ENCODE results near the gene FXYD5.
"Not testable (repeated sequence)": the region's sequence is repeated elsewhere in the genome, so short reads cannot be mapped to it uniquely, and the experiment has no call there.

Gene FXYD5

DNA sequence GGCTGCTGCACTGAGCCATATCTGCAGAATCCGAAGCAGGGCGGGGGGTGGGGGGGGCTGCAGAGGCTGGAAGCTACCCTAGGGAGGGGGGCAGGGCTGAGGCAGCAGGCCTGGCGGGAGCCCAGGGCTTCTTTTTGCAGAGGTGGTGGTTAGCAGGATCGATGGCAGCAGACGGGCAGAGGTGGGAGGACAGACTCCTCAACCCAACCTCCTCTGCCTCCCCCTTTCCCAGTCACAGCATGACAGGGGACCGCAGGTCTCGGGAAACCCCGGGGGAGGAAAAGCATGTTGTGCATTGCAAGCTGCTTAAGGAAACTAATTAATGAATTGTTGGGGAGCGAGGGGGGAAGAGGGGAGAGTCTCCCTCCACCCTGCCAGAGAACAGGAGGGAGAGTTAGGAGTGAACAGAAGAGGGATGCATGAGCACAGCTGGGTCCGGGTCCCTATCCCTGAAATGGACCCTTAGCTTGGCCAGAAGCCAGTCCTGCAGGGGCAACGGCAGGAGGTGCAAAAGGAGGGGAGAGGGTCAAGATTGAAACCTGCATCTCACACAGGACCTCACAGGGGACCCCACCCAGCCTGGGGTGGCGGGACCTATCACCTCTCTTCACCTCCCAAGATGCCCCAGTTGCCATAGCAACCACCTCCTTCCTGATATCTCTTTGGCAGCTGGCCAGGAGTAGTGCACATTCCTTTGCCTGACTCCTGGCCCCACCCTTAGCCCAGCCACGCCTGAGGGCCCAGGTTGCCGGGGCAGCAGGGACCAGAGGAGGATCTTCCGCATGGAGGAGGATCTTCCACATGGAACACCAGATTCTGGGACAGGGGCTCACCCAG, 9.7 kb upstream of the FXYD5 start:
- peaks cover 34% of the 10 kb centered on the region for H3K27me3 ChIP-seq (ENCODE audit: control insufficient read depth, insufficient read depth, low read length, poor library complexity, severe bottlenecking)
- no peaks in the 10 kb centered on the region for H3K36me3 ChIP-seq (ENCODE audit: control insufficient read depth, insufficient read depth, low read length)
- H3K27ac ChIP-seq (ENCODE audit: insufficient read depth, low read depth, low read length, poor library complexity, severe bottlenecking): no peak overlapping the region
- no peaks in the 10 kb centered on the region for H3K9me3 ChIP-seq (ENCODE audit: control insufficient read depth, low read length)
- no peak overlapping the region for H3K4me3 ChIP-seq (ENCODE audit: insufficient read depth, low read depth, low read length)
- WGBS, 2 experiments: 16 to 18% methylated on average over 14 to 15 of the region's 15 CpGs
- H3K4me1 ChIP-seq (ENCODE audit: control insufficient read depth, insufficient read depth, low read length): peaks cover 33% of the 10 kb centered on the region

DNA sequence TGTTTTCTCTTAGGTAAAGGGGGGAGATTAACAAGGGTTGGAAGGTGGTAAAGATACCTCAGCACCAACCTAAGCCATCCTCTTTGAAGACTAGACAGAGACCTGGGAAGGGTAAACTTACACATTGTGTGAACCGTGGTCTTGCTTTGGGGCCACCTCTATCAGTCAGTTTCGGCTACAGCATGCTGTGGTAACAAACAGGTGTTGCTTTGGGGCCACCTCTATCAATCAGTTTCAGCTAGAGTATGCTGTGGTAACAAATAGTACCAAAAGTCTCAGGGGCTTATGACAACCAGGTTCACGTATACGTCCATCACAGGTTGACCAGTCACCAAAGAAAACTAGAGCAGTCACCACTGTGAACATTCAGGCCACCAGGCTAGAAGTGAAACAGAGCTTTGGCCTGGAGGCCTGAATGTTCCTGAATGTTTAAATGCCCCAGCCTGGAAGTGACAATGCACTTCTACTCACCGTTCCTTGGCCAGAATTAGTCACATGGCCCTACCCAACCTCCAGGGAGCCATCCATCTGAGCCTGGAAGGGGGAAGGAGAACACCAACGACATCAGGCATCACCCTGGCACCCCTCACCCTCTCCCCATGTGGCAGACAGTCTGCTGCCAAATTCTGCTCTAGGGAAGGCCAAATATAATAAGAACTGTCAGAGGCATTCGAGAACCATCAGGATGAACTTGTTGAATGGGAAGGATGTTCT, 7.6 kb upstream of the FXYD5 start:
- Histone ChIP-seq H3K27me3 (ENCODE audit: control insufficient read depth, insufficient read depth, low read length, poor library complexity, severe bottlenecking) (peaks cover 28% of the 10 kb centered on the region), H3K4me1 (ENCODE audit: control insufficient read depth, insufficient read depth, low read length) (peaks cover 20% of the 10 kb centered on the region), H3K4me3 (ENCODE audit: insufficient read depth, low read depth, low read length) (no peak overlapping the region), H3K9me3 (ENCODE audit: control insufficient read depth, low read length) (no peaks in the 10 kb centered on the region), H3K36me3 (ENCODE audit: control insufficient read depth, insufficient read depth, low read length) (no peaks in the 10 kb centered on the region), H3K27ac (ENCODE audit: insufficient read depth, low read depth, low read length, poor library complexity, severe bottlenecking) (no peak overlapping the region)
- 87 to 89% methylated on average over 7 of the region's 7 CpGs for WGBS, 2 experiments

DNA sequence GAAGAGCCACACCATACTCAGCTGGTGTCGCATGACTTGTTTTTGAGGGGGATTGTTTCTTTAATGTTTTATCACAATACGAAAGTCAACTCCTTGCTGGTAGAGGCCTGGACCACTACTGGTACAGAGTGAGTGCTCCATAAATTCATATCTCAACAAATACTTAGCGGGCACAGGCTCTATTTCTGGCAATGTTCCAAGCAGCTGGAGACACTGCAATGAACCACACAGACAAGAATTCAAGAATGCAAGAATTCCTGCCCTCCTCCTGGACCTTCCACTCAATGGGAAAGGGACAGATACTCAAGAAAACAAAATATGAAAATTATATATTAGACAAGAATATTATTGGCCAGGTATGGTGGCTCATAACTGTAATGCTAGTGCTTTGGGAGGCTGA, 5.1 kb upstream of the FXYD5 start:
- Histone ChIP-seq H3K9me3 (ENCODE audit: control insufficient read depth, low read length) (no peaks in the 10 kb centered on the region), H3K27ac (ENCODE audit: insufficient read depth, low read depth, low read length, poor library complexity, severe bottlenecking) (no peak overlapping the region), H3K36me3 (ENCODE audit: control insufficient read depth, insufficient read depth, low read length) (no peaks in the 10 kb centered on the region), H3K4me1 (ENCODE audit: control insufficient read depth, insufficient read depth, low read length) (peaks cover 22% of the 10 kb centered on the region), H3K27me3 (ENCODE audit: control insufficient read depth, insufficient read depth, low read length, poor library complexity, severe bottlenecking) (peaks cover 25% of the 10 kb centered on the region), H3K4me3 (ENCODE audit: insufficient read depth, low read depth, low read length) (no peak overlapping the region)
- 89 to 91% methylated on average over 3 of the region's 3 CpGs for WGBS, 2 experiments

DNA sequence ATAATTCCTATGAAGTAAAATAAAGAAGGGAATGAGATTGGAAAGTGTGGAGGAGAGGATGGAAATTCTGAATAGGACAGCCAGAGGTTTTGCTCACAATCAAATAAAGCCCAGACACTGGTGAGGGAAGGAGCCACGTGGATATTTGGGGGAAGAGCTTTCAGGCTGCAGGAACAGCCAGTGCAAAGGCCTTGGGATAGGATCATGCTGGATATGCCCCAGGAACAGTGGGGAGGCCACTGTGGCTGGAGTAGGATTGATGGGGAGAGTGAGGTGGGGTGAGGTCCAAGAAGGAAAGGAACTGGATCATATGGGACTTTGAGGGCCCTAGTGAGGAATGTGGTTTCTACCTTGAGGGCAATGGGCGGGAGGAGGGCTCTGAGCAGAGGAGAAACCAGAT, 4.1 kb upstream of the FXYD5 start:
- H3K27ac ChIP-seq (ENCODE audit: insufficient read depth, low read depth, low read length, poor library complexity, severe bottlenecking): no peak overlapping the region
- H3K4me3 ChIP-seq (ENCODE audit: insufficient read depth, low read depth, low read length): no peak overlapping the region
- no peaks in the 10 kb centered on the region for H3K9me3 ChIP-seq (ENCODE audit: control insufficient read depth, low read length)
- peaks cover 31% of the 10 kb centered on the region for H3K27me3 ChIP-seq (ENCODE audit: control insufficient read depth, insufficient read depth, low read length, poor library complexity, severe bottlenecking)
- no peaks in the 10 kb centered on the region for H3K36me3 ChIP-seq (ENCODE audit: control insufficient read depth, insufficient read depth, low read length)
- peaks cover 14% of the 10 kb centered on the region for H3K4me1 ChIP-seq (ENCODE audit: control insufficient read depth, insufficient read depth, low read length)
- WGBS, 2 experiments: 80 to 89% methylated on average over 2 of the region's 2 CpGs

DNA sequence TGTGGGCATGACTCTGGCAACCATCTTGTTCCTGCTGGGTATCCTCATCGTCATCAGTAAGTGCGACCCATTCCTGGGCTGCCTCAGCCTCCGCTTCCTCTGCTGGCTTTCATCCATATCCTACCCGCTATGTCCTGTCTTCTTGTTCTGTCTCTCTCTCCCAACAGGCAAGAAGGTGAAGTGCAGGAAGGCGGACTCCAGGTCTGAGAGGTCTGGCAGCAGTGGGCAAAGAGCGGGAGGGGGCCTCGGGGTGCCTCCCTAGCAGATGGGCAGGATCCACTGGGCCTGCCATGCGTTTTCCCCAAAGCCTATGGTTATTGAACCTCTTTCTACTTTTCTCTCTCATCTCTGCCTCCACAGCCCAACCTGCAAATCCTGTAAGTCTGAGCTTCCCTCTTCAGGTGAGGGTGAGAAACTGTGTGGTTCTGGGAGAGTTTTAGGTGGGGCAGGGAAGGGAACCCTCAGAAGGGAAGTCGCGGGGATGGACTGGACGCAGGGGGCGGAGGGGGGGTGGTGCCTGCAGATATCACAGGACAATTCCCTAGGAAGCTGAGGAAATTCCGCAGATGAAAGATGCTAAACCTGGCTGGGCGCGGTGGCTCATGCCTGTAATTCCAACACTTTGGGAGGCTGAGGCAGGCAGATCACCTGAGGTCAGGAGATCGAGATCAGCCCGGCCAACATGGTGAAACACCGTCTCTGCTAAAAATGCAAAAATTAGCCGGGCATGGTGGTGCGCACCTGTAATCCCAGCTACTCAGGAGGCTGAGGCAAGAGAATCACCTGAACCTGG, 3.1 kb upstream of the FXYD5 start:
- Histone ChIP-seq H3K27me3 (ENCODE audit: control insufficient read depth, insufficient read depth, low read length, poor library complexity, severe bottlenecking) (peaks cover 34% of the 10 kb centered on the region), H3K4me1 (ENCODE audit: control insufficient read depth, insufficient read depth, low read length) (peaks cover 14% of the 10 kb centered on the region)
- WGBS, 2 experiments: 88 to 91% methylated on average over 20 of the region's 20 CpGs

DNA sequence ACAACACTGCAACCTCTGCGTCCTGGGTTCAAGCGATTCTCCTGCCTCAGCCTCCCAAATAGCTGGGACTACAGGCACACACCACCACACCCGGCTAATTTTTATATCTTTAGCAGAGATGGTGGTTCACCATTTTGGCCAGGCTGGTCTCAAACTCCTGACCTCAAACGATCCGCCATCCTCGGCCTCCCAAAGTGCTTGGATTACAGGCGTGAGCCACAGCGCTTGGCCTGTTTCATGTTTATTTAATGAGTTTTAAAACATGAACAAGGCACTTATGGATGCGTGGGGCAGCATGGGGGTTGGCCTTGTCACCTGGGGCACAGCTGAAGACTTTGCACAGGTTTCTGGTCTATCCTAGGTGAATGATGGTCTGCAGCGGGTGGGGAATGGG, 1.4 kb upstream of the FXYD5 start:
- not testable (repeated sequence) for H3K4me3 ChIP-seq (ENCODE audit: insufficient read depth, low read depth, low read length); H3K36me3 ChIP-seq (ENCODE audit: control insufficient read depth, insufficient read depth, low read length); H3K9me3 ChIP-seq (ENCODE audit: control insufficient read depth, low read length); H3K27ac ChIP-seq (ENCODE audit: insufficient read depth, low read depth, low read length, poor library complexity, severe bottlenecking)
- H3K4me1 ChIP-seq (ENCODE audit: control insufficient read depth, insufficient read depth, low read length): peaks cover 14% of the 10 kb centered on the region
- WGBS, 2 experiments: 89% methylated on average over 10 of the region's 10 CpGs
- H3K27me3 ChIP-seq (ENCODE audit: control insufficient read depth, insufficient read depth, low read length, poor library complexity, severe bottlenecking): peaks cover 34% of the 10 kb centered on the region

More for the DNA sequence above, 3.1 kb upstream of the FXYD5 start:
- Histone ChIP-seq H3K4me3 (ENCODE audit: insufficient read depth, low read depth, low read length) (no peak overlapping the region), H3K27ac (ENCODE audit: insufficient read depth, low read depth, low read length, poor library complexity, severe bottlenecking) (no peak overlapping the region), H3K9me3 (ENCODE audit: control insufficient read depth, low read length) (no peaks in the 10 kb centered on the region), H3K36me3 (ENCODE audit: control insufficient read depth, insufficient read depth, low read length) (no peaks in the 10 kb centered on the region)

DNA sequence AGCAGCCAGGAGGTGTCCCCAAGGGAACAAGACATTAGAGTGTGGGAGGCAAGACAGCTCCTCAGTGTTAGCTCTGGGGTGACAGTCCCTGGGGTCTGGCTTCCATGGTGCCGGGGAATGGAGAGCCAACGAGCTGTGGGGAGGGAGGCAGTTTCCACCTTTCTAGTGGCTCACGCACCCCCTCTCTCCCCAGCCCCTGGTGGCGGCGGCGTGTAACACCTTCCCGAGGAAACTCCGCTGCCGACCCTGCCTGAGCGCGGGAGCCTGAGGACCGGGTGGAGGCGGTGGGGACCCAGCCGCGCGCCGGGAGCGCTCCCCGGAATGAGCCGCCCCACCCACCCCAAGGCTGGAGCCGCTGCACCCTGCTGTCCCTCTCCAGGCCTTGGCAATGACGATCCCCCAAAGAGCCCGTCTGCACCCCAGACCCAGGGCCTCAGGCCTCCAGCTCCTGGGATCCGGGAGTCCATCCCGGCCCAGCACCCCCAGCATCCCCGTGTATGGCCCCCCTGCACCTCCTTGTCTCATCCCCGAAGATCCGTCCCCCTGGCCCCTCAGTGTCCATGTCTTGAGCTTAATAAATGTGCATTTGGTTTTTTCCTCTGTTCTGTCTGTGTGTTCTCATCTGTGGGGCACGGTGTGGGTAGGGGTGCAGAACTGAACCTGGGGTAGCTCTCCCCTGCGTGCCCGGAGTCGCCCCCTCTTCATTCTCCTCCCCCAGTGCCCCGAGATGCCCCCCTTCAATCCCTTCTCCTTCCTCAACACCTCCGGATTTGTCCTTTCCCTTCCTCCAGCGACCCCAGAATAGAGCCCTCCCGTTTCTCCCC, 622 bp upstream of the FXYD5 start:
- H3K4me3 ChIP-seq (ENCODE audit: insufficient read depth, low read depth, low read length): peak overlapping the region; percentile 41
- no peaks in the 10 kb centered on the region for H3K9me3 ChIP-seq (ENCODE audit: control insufficient read depth, low read length)
- 3% methylated on average over 36 of the region's 36 CpGs for WGBS, 2 experiments
- no peak overlapping the region for H3K27ac ChIP-seq (ENCODE audit: insufficient read depth, low read depth, low read length, poor library complexity, severe bottlenecking)
- H3K36me3 ChIP-seq (ENCODE audit: control insufficient read depth, insufficient read depth, low read length): no peaks in the 10 kb centered on the region
- H3K27me3 ChIP-seq (ENCODE audit: control insufficient read depth, insufficient read depth, low read length, poor library complexity, severe bottlenecking): peaks cover 34% of the 10 kb centered on the region
- peaks cover 14% of the 10 kb centered on the region for H3K4me1 ChIP-seq (ENCODE audit: control insufficient read depth, insufficient read depth, low read length)

DNA sequence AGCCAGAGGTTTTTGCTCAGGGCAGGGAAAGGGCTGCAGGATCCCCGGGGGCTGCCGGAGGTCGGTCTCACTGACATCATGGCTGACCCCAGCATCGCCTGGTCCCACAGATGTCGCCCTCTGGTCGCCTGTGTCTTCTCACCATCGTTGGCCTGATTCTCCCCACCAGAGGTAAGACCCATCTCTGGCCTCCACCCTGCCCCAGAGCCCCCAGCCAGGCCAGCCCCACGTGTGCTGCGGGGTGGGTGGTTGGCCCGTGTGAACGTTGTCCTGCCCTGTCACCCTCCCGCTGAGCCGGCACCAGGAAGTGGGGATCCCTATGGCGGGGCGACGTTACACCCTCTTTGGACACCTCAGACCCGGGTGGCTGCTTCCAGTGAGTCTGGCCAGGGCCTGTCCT, 906 bp downstream of the FXYD5 start:
- 25 to 27% methylated on average over 17 of the region's 17 CpGs for WGBS, 2 experiments
- H3K27ac ChIP-seq (ENCODE audit: insufficient read depth, low read depth, low read length, poor library complexity, severe bottlenecking): no peak overlapping the region
- no peaks in the 10 kb centered on the region for H3K36me3 ChIP-seq (ENCODE audit: control insufficient read depth, insufficient read depth, low read length)
- H3K27me3 ChIP-seq (ENCODE audit: control insufficient read depth, insufficient read depth, low read length, poor library complexity, severe bottlenecking): peaks cover 34% of the 10 kb centered on the region
- H3K9me3 ChIP-seq (ENCODE audit: control insufficient read depth, low read length): no peaks in the 10 kb centered on the region
- H3K4me1 ChIP-seq (ENCODE audit: control insufficient read depth, insufficient read depth, low read length): peaks cover 14% of the 10 kb centered on the region
- H3K4me3 ChIP-seq (ENCODE audit: insufficient read depth, low read depth, low read length): peak overlapping the region; percentile 41

DNA sequence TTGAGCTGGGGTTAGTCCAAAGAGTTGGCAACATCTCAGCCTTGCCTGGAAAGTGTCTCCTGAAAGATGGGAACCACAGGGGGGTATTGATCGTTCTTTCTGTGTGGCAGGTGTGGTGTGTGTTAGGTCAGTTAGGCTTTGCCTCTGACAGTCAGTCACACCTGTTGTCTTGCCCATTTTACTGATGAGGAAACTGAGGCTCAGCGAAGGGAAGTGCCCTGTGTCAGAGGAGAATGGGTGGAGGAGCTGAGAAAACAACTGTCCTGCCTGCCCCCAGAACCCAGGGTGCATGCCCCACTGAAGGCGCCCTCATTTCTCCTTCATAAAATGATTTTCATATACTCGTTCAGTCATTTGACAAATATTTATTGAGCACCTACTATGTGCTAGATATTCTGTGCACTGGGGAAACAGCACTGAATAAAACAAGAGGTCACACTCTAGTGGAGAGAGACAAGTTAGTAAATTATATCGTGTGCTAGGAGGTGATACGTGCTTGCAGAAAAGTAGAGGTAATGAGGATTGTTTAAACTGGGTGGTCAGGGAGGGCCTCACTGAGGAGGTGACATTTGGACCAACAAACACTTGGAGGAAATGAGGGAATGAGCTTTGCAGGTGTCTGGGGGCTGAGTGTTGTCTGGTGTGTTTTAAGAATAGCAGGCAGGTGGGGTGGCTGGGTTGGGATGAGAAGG, 1.6 kb downstream of the FXYD5 start:
- Histone ChIP-seq H3K36me3 (ENCODE audit: control insufficient read depth, insufficient read depth, low read length) (peaks cover 3% of the 10 kb centered on the region), H3K4me1 (ENCODE audit: control insufficient read depth, insufficient read depth, low read length) (peaks cover 14% of the 10 kb centered on the region), H3K27ac (ENCODE audit: insufficient read depth, low read depth, low read length, poor library complexity, severe bottlenecking) (no peak overlapping the region), H3K27me3 (ENCODE audit: control insufficient read depth, insufficient read depth, low read length, poor library complexity, severe bottlenecking) (peaks cover 34% of the 10 kb centered on the region), H3K9me3 (ENCODE audit: control insufficient read depth, low read length) (no peaks in the 10 kb centered on the region), H3K4me3 (ENCODE audit: insufficient read depth, low read depth, low read length) (no peak overlapping the region)
- WGBS, 2 experiments: 92 to 94% methylated on average over 6 of the region's 6 CpGs
